HCT116 (cell line): ENCODE data around the gene TMEM212. TPM values are rescaled to one million over a fixed set of nuclear protein-coding genes. Genes with fewer than 3 reads are reported as not detected.

Experiments used
- ATAC-seq: fragments of 200-7000 bp; cut with Tn5 transposase; 2 replicates; pipeline ENCODE4 v1.9.1; 2020; ENCODE audit warnings: mild to moderate bottlenecking, moderate library complexity
- BruUV-seq: library from RNA; stranded (reverse); fragments of 400-500 nt; replicated peaks from 2 replicates; lab custom pipeline; 2021; lab: Mats Ljungman, UMichigan
- CTCF ChIA-PET: fragments of 300-600 bp; sonication (Branson Sonifier 250); formaldehyde crosslinking; loops from one replicate; lab custom pipeline; 2021; ENCODE audit warnings: antibody characterized with exemption; lab: Charles Lee
- POLR2A ChIA-PET: fragments of 300-600, 350-600 bp; sonication (Branson Sonifier 250); formaldehyde crosslinking; loops from one replicate; lab custom pipeline; 2021; ENCODE audit warnings: antibody characterized with exemption; lab: Charles Lee
- RAD21 ChIA-PET, 2 experiments: fragments of 300-600 bp; sonication (Branson Sonifier 250); formaldehyde crosslinking; loops; one replicate each; lab custom pipeline; 2023; ENCODE audit warnings: low total read pairs in 2 of 2; ENCODE audit not compliant: uncharacterized antibody in 2 of 2, unreplicated experiment in 2 of 2, low non-redundant PET in 1 of 2; lab: Charles Lee
- DNase-seq: peaks from one replicate; pipeline ENCODE4 v3.0.0-alpha.2; 2010; ENCODE audit warnings: low read depth, low spot score
- H2AFZ ChIP-seq: fragments of 200-600 bp; shearing (Covaris generic), sonication (generic); 2 replicates; pipeline ENCODE4 v1.6.1; 2017; ENCODE audit warnings: low read depth, mixed run types, mixed read lengths, antibody characterized with exemption, low read length; ENCODE audit not compliant: poor library complexity, severe bottlenecking
- H3K27ac ChIP-seq: 2 replicates; pipeline ENCODE4 v1.5.1; 2012; ENCODE audit warnings: low read depth, low read length
- H3K27me3 ChIP-seq: fragments of 200-600 bp; sonication (generic); 2 replicates; pipeline ENCODE4 v1.6.1; 2016; ENCODE audit warnings: mixed run types, low read length, mixed read lengths; ENCODE audit not compliant: insufficient read depth
- H3K36me3 ChIP-seq, 2 experiments: fragments of 200-500 bp in 1 of 2; fragments of 200-600 bp in 1 of 2; sonication (Bioruptor generic) in 1 of 2; sonication (generic) in 1 of 2; 2 replicates each; pipeline versions ENCODE4 v1.5.1 to v1.6.1; 2014 to 2016; ENCODE audit warnings: low read length in 2 of 2, inconsistent platforms in 1 of 2, mixed read lengths in 1 of 2, mixed run types in 1 of 2; ENCODE audit not compliant: insufficient read depth in 2 of 2, control insufficient read depth in 1 of 2
- H3K4me1 ChIP-seq, 2 experiments: fragments of 200-600 bp in 1 of 2; sonication (generic) in 1 of 2; 2 replicates each; pipeline versions ENCODE4 v1.5.1 to v1.6.1; 2012 to 2017; ENCODE audit warnings: low read length in 2 of 2, inconsistent platforms in 1 of 2, mild to moderate bottlenecking in 1 of 2, mixed read lengths in 1 of 2, mixed run types in 1 of 2, moderate library complexity in 1 of 2; ENCODE audit not compliant: insufficient read depth in 2 of 2, control insufficient read depth in 1 of 2
- H3K4me2 ChIP-seq: fragments of 200-600 bp; sonication (generic); 2 replicates; pipeline ENCODE4 v1.6.1; 2017; ENCODE audit warnings: mixed run types, low read length, mixed read lengths
- H3K4me3 ChIP-seq, 2 experiments: fragments of 200-600 bp in 1 of 2; sonication (generic) in 1 of 2; replicated peaks in 1 of 2; 2 replicates each; pipeline ENCODE4 v1.5.1; 2011 to 2016; ENCODE audit warnings: low read length in 2 of 2, control low read depth in 1 of 2, low read depth in 1 of 2, mild to moderate bottlenecking in 1 of 2, mixed read lengths in 1 of 2, mixed run types in 1 of 2
- H3K79me2 ChIP-seq: fragments of 200-600 bp; sonication (generic); 2 replicates; pipeline ENCODE4 v1.6.1; 2017; ENCODE audit warnings: mild to moderate bottlenecking, mixed run types, low read length, moderate library complexity, mixed read lengths; ENCODE audit not compliant: insufficient read depth
- H3K9ac ChIP-seq: fragments of 200-600 bp; sonication (generic); 2 replicates; pipeline ENCODE4 v1.6.1; 2016; ENCODE audit warnings: low read length, mixed read lengths
- H3K9me2 ChIP-seq: fragments of 200-600 bp; sonication (generic), shearing (Covaris generic); 2 replicates; pipeline ENCODE4 v1.6.1; 2017; ENCODE audit warnings: mixed run types, mild to moderate bottlenecking, moderate library complexity; ENCODE audit not compliant: insufficient read depth
- H3K9me3 ChIP-seq, 2 experiments: fragments of 200-500 bp in 1 of 2; fragments of 200-600 bp in 1 of 2; sonication (Bioruptor generic) in 1 of 2; sonication (generic) in 1 of 2; 2 replicates each; pipeline ENCODE4 v1.6.1; 2014 to 2017; ENCODE audit warnings: low read length in 2 of 2, mixed read lengths in 2 of 2, inconsistent platforms in 1 of 2, low read depth in 1 of 2, mild to moderate bottlenecking in 1 of 2, mixed run types in 1 of 2, moderate library complexity in 1 of 2; ENCODE audit not compliant: control insufficient read depth in 1 of 2, insufficient read depth in 1 of 2
- H4K20me1 ChIP-seq: fragments of 200-600 bp; sonication (generic), shearing (Covaris generic); 2 replicates; pipeline ENCODE4 v1.6.1; 2017; ENCODE audit warnings: mixed run types, mild to moderate bottlenecking, moderate library complexity; ENCODE audit not compliant: insufficient read depth
- CBX3 ChIP-seq: IDR thresholded peaks from 2 replicates; pipeline ENCODE4 v1.6.1; 2012; ENCODE audit warnings: low read depth
- EGR1 ChIP-seq: IDR thresholded peaks from 2 replicates; pipeline ENCODE4 v1.6.1; 2012; ENCODE audit warnings: low read depth
- EZH2phosphoT487 ChIP-seq: fragments of 200-600 bp; IDR thresholded peaks from 2 replicates; pipeline ENCODE4 v1.6.1; 2018; ENCODE audit warnings: antibody characterized with exemption, borderline replicate concordance
- POLR2AphosphoS5 ChIP-seq: IDR thresholded peaks from 2 replicates; pipeline ENCODE4 v1.6.1; 2011; ENCODE audit warnings: mild to moderate bottlenecking, low read depth, low read length, moderate library complexity
- YY1 ChIP-seq: IDR thresholded peaks from 2 replicates; pipeline ENCODE4 v1.6.1; 2011; ENCODE audit warnings: low read length, low read depth, moderate library complexity, mild to moderate bottlenecking; ENCODE audit not compliant: insufficient replicate concordance; ENCODE audit errors: extremely low read depth
- intact Hi-C: fragments of 100-400 bp; cut with micrococcal nuclease; formaldehyde crosslinking; loops from 2 replicates; pipeline ENCODE4 v1.10.0; 2022
- total RNA-seq: library from RNA; stranded (reverse); gene quantifications from one replicate; pipeline ENCODE4 v1.2.1, GENCODE V29; 2021; ENCODE audit not compliant: unreplicated experiment
- TF ChIP-seq, protein P1 (sequence below): IDR thresholded peaks from 2 replicates; pipeline ENCODE4 v1.6.1; 2012; ENCODE audit warnings: low read depth

Gene TMEM212
- total RNA-seq, 1 experiment from 2014 or later, result not detected

- H3K4me3 ChIP-seq, result no peak overlapping the region
- peaks cover 6% of the 10 kb centered on the region; the same call in 1 of the 2 replicates for H3K27me3 ChIP-seq
- H3K79me2 ChIP-seq, result no peaks in the 10 kb centered on the region
- no peaks in the 10 kb centered on the region for H3K9me2 ChIP-seq
- ATAC-seq (no peak), DNase-seq (no peak)
- H3K4me1 ChIP-seq, result no peaks in the 10 kb centered on the region
- no peaks in the 10 kb centered on the region for H3K36me3 ChIP-seq
- H2AFZ ChIP-seq, result no peak overlapping the region
- ChIA-PET POLR2A (no interaction called here), RAD21 (no interaction called here), CTCF (no interaction called here)
- no peak overlapping the region for H3K27ac ChIP-seq
- H3K9me3 ChIP-seq, result no peaks in the 10 kb centered on the region
- no peak overlapping the region for H3K9ac ChIP-seq
- intact Hi-C loops, result no loop called here
- no TSS peak for BruUV-seq
- TF ChIP-seq CBX3 (no peak), POLR2AphosphoS5 (no peak), YY1 (no peak)
- H4K20me1 ChIP-seq, result no peaks in the 10 kb centered on the region
- no peak overlapping the region for H3K4me2 ChIP-seq
Observed at GRCh38 chr3:171898192-171898591, 55.0 kb downstream of the TMEM212 start.

- no peak overlapping the region for H2AFZ ChIP-seq
- no peaks in the 10 kb centered on the region for H3K4me1 ChIP-seq
- no TSS peak for BruUV-seq
- H4K20me1 ChIP-seq, result no peaks in the 10 kb centered on the region
- TF ChIP-seq, protein P1, sequence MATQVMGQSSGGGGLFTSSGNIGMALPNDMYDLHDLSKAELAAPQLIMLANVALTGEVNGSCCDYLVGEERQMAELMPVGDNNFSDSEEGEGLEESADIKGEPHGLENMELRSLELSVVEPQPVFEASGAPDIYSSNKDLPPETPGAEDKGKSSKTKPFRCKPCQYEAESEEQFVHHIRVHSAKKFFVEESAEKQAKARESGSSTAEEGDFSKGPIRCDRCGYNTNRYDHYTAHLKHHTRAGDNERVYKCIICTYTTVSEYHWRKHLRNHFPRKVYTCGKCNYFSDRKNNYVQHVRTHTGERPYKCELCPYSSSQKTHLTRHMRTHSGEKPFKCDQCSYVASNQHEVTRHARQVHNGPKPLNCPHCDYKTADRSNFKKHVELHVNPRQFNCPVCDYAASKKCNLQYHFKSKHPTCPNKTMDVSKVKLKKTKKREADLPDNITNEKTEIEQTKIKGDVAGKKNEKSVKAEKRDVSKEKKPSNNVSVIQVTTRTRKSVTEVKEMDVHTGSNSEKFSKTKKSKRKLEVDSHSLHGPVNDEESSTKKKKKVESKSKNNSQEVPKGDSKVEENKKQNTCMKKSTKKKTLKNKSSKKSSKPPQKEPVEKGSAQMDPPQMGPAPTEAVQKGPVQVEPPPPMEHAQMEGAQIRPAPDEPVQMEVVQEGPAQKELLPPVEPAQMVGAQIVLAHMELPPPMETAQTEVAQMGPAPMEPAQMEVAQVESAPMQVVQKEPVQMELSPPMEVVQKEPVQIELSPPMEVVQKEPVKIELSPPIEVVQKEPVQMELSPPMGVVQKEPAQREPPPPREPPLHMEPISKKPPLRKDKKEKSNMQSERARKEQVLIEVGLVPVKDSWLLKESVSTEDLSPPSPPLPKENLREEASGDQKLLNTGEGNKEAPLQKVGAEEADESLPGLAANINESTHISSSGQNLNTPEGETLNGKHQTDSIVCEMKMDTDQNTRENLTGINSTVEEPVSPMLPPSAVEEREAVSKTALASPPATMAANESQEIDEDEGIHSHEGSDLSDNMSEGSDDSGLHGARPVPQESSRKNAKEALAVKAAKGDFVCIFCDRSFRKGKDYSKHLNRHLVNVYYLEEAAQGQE, result no peak
- TF ChIP-seq EZH2phosphoT487 (no peak), EGR1 (no peak), YY1 (no peak)
- no peak for DNase-seq
- no peak overlapping the region for H3K27ac ChIP-seq
- no peak overlapping the region for H3K9ac ChIP-seq
- no peak for ATAC-seq
- H3K9me2 ChIP-seq, result no peaks in the 10 kb centered on the region
- peaks cover under 1% of the 10 kb centered on the region; the same call in 1 of the 2 replicates for H3K27me3 ChIP-seq
- H3K79me2 ChIP-seq, result no peaks in the 10 kb centered on the region
- POLR2A ChIA-PET, result no interaction called here
- H3K4me3 ChIP-seq, result no peak overlapping the region
- RAD21 ChIA-PET, result no interaction called here
- no peaks in the 10 kb centered on the region for H3K9me3 ChIP-seq
- CTCF ChIA-PET, result no interaction called here
- intact Hi-C loops, result no loop called here
- H3K4me2 ChIP-seq, result no peak overlapping the region
- no peaks in the 10 kb centered on the region for H3K36me3 ChIP-seq
Observed at GRCh38 chr3:171900446-171900845, 57.3 kb downstream of the TMEM212 start.
